GM23248 (cell line): ENCODE measurements around the gene LAG3.

Source experiments
- EZH2 ChIP-seq: fragments of 200-600 bp; sonication (generic); IDR thresholded peaks from 2 replicates; pipeline ENCODE4 v1.6.1; 2018; ENCODE audit warnings: antibody characterized with exemption, mild to moderate bottlenecking; ENCODE audit not compliant: insufficient read depth, poor library complexity, severe bottlenecking
- EZH2phosphoT487 ChIP-seq: fragments of 200-600 bp; sonication (generic); IDR thresholded peaks from 2 replicates; pipeline ENCODE4 v1.6.1; 2018; ENCODE audit warnings: antibody characterized with exemption, moderate library complexity, mild to moderate bottlenecking, low read depth; ENCODE audit not compliant: insufficient read depth

DNA sequence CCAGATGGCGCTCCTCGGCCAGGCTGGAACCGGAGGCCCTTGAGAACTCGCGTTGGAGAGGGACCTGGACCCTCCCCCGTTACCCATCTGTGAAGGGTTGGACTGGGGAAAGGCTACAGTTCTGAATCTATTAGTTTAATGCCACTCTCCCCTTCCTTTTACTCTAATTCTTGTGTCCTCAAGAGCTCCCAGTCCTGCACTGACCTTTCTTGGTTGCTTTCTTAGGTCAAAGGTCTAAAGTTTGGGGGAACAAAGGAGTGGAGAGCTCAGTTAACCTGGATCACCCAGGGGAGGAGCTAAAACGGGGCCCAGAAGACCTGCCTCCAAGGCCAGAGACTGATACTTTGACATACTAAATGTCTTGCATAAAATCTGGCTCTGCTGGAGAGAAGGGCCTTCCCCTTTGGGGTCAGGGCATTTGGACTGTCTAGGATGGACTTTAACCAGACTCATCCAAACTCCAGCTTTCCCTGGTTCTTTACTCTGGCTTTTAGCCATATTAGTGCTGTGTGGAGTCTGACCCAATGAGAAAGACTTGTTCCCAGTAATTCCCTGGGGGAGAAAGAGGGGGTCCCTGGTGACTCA lies 18.5 kb upstream of the LAG3 start:
- TF ChIP-seq EZH2phosphoT487 (no peak), EZH2 (no peak)
